HCT116 (cell line): Measurements from ENCODE around the gene SNTG2. TPM values are rescaled to one million over a fixed set of nuclear protein-coding genes. Genes with fewer than 3 reads are reported as not detected.

ENCODE experiments used
- ATAC-seq: fragments of 200-7000 bp; cut with Tn5 transposase; 2 replicates; pipeline ENCODE4 v1.9.1; 2020; ENCODE audit warnings: mild to moderate bottlenecking, moderate library complexity
- BruUV-seq: library from RNA; stranded (reverse); fragments of 400-500 nt; replicated peaks from 2 replicates; lab custom pipeline; 2021; lab: Mats Ljungman, UMichigan
- CTCF ChIA-PET: fragments of 300-600 bp; sonication (Branson Sonifier 250); formaldehyde crosslinking; loops from one replicate; lab custom pipeline; 2021; ENCODE audit warnings: antibody characterized with exemption; lab: Charles Lee
- POLR2A ChIA-PET: fragments of 300-600, 350-600 bp; sonication (Branson Sonifier 250); formaldehyde crosslinking; loops from one replicate; lab custom pipeline; 2021; ENCODE audit warnings: antibody characterized with exemption; lab: Charles Lee
- RAD21 ChIA-PET, 2 experiments: fragments of 300-600 bp; sonication (Branson Sonifier 250); formaldehyde crosslinking; loops; one replicate each; lab custom pipeline; 2023; ENCODE audit warnings: low total read pairs in 2 of 2; ENCODE audit not compliant: uncharacterized antibody in 2 of 2, unreplicated experiment in 2 of 2, low non-redundant PET in 1 of 2; lab: Charles Lee
- DNase-seq: peaks from one replicate; pipeline ENCODE4 v3.0.0-alpha.2; 2010; ENCODE audit warnings: low read depth, low spot score
- H2AFZ ChIP-seq: fragments of 200-600 bp; shearing (Covaris generic), sonication (generic); 2 replicates; pipeline ENCODE4 v1.6.1; 2017; ENCODE audit warnings: low read depth, mixed run types, mixed read lengths, antibody characterized with exemption, low read length; ENCODE audit not compliant: poor library complexity, severe bottlenecking
- H3K27ac ChIP-seq: 2 replicates; pipeline ENCODE4 v1.5.1; 2012; ENCODE audit warnings: low read depth, low read length
- H3K27me3 ChIP-seq: fragments of 200-600 bp; sonication (generic); 2 replicates; pipeline ENCODE4 v1.6.1; 2016; ENCODE audit warnings: mixed run types, low read length, mixed read lengths; ENCODE audit not compliant: insufficient read depth
- H3K36me3 ChIP-seq, 2 experiments: fragments of 200-500 bp in 1 of 2; fragments of 200-600 bp in 1 of 2; sonication (Bioruptor generic) in 1 of 2; sonication (generic) in 1 of 2; 2 replicates each; pipeline versions ENCODE4 v1.5.1 to v1.6.1; 2014 to 2016; ENCODE audit warnings: low read length in 2 of 2, inconsistent platforms in 1 of 2, mixed read lengths in 1 of 2, mixed run types in 1 of 2; ENCODE audit not compliant: insufficient read depth in 2 of 2, control insufficient read depth in 1 of 2
- H3K4me1 ChIP-seq, 2 experiments: fragments of 200-600 bp in 1 of 2; sonication (generic) in 1 of 2; 2 replicates each; pipeline versions ENCODE4 v1.5.1 to v1.6.1; 2012 to 2017; ENCODE audit warnings: low read length in 2 of 2, inconsistent platforms in 1 of 2, mild to moderate bottlenecking in 1 of 2, mixed read lengths in 1 of 2, mixed run types in 1 of 2, moderate library complexity in 1 of 2; ENCODE audit not compliant: insufficient read depth in 2 of 2, control insufficient read depth in 1 of 2
- H3K4me2 ChIP-seq: fragments of 200-600 bp; sonication (generic); 2 replicates; pipeline ENCODE4 v1.6.1; 2017; ENCODE audit warnings: mixed run types, low read length, mixed read lengths
- H3K4me3 ChIP-seq, 2 experiments: fragments of 200-600 bp in 1 of 2; sonication (generic) in 1 of 2; replicated peaks in 1 of 2; 2 replicates each; pipeline ENCODE4 v1.5.1; 2011 to 2016; ENCODE audit warnings: low read length in 2 of 2, control low read depth in 1 of 2, low read depth in 1 of 2, mild to moderate bottlenecking in 1 of 2, mixed read lengths in 1 of 2, mixed run types in 1 of 2
- H3K79me2 ChIP-seq: fragments of 200-600 bp; sonication (generic); 2 replicates; pipeline ENCODE4 v1.6.1; 2017; ENCODE audit warnings: mild to moderate bottlenecking, mixed run types, low read length, moderate library complexity, mixed read lengths; ENCODE audit not compliant: insufficient read depth
- H3K9ac ChIP-seq: fragments of 200-600 bp; sonication (generic); 2 replicates; pipeline ENCODE4 v1.6.1; 2016; ENCODE audit warnings: low read length, mixed read lengths
- H3K9me2 ChIP-seq: fragments of 200-600 bp; sonication (generic), shearing (Covaris generic); 2 replicates; pipeline ENCODE4 v1.6.1; 2017; ENCODE audit warnings: mixed run types, mild to moderate bottlenecking, moderate library complexity; ENCODE audit not compliant: insufficient read depth
- H3K9me3 ChIP-seq, 2 experiments: fragments of 200-500 bp in 1 of 2; fragments of 200-600 bp in 1 of 2; sonication (Bioruptor generic) in 1 of 2; sonication (generic) in 1 of 2; 2 replicates each; pipeline ENCODE4 v1.6.1; 2014 to 2017; ENCODE audit warnings: low read length in 2 of 2, mixed read lengths in 2 of 2, inconsistent platforms in 1 of 2, low read depth in 1 of 2, mild to moderate bottlenecking in 1 of 2, mixed run types in 1 of 2, moderate library complexity in 1 of 2; ENCODE audit not compliant: control insufficient read depth in 1 of 2, insufficient read depth in 1 of 2
- H4K20me1 ChIP-seq: fragments of 200-600 bp; sonication (generic), shearing (Covaris generic); 2 replicates; pipeline ENCODE4 v1.6.1; 2017; ENCODE audit warnings: mixed run types, mild to moderate bottlenecking, moderate library complexity; ENCODE audit not compliant: insufficient read depth
- CEBPB ChIP-seq: IDR thresholded peaks from 2 replicates; pipeline ENCODE4 v1.6.1; 2012; ENCODE audit warnings: low read depth
- ELF1 ChIP-seq: IDR thresholded peaks from 2 replicates; pipeline ENCODE4 v1.6.1; 2012; ENCODE audit warnings: low read depth, borderline replicate concordance
- EZH2 ChIP-seq: fragments of 200-600 bp; sonication (generic); IDR thresholded peaks from 2 replicates; pipeline ENCODE4 v1.6.1; 2017; ENCODE audit warnings: antibody characterized with exemption, mixed run types
- EZH2phosphoT487 ChIP-seq: fragments of 200-600 bp; IDR thresholded peaks from 2 replicates; pipeline ENCODE4 v1.6.1; 2018; ENCODE audit warnings: antibody characterized with exemption, borderline replicate concordance
- POLR2A ChIP-seq: IDR thresholded peaks from 2 replicates; pipeline ENCODE4 v1.7.0; 2011; ENCODE audit warnings: borderline replicate concordance; ENCODE audit not compliant: insufficient read depth, insufficient read length; ENCODE audit errors: extremely low read depth
- POLR2AphosphoS5 ChIP-seq: IDR thresholded peaks from 2 replicates; pipeline ENCODE4 v1.6.1; 2011; ENCODE audit warnings: mild to moderate bottlenecking, low read depth, low read length, moderate library complexity
- SIN3A ChIP-seq: IDR thresholded peaks from 2 replicates; pipeline ENCODE4 v1.6.1; 2012; ENCODE audit warnings: low read depth
- SRF ChIP-seq: IDR thresholded peaks from 2 replicates; pipeline ENCODE4 v1.6.1; 2012; ENCODE audit warnings: low read depth
- YY1 ChIP-seq: IDR thresholded peaks from 2 replicates; pipeline ENCODE4 v1.6.1; 2011; ENCODE audit warnings: low read length, low read depth, moderate library complexity, mild to moderate bottlenecking; ENCODE audit not compliant: insufficient replicate concordance; ENCODE audit errors: extremely low read depth
- ZFX ChIP-seq: fragments of 450-650 bp; IDR thresholded peaks from 2 replicates; pipeline ENCODE4 v1.6.1; 2017
- ZNF274 ChIP-seq: fragments of 200-500 bp; sonication (Bioruptor generic); IDR thresholded peaks from 2 replicates; pipeline ENCODE4 v1.6.1; 2014; ENCODE audit warnings: mild to moderate bottlenecking, low read depth, low read length, inconsistent platforms
- intact Hi-C: fragments of 100-400 bp; cut with micrococcal nuclease; formaldehyde crosslinking; loops from 2 replicates; pipeline ENCODE4 v1.10.0; 2022
- total RNA-seq: library from RNA; stranded (reverse); gene quantifications from one replicate; pipeline ENCODE4 v1.2.1, GENCODE V29; 2021; ENCODE audit not compliant: unreplicated experiment
- TF ChIP-seq, protein P1 (sequence below), 3 experiments: fragments of 200-600 bp in 1 of 3; sonication (generic) in 1 of 3; IDR thresholded peaks in 2 of 3; conservative IDR thresholded peaks in 1 of 3; 2 replicates each; pipeline ENCODE4 v1.5.1; 2012 to 2017; ENCODE audit warnings: low read depth in 2 of 3, low read length in 2 of 3, antibody characterized with exemption in 1 of 3, borderline replicate concordance in 1 of 3, control low read depth in 1 of 3, mild to moderate bottlenecking in 1 of 3, mixed read lengths in 1 of 3, mixed run types in 1 of 3, moderate library complexity in 1 of 3; ENCODE audit not compliant: insufficient read depth in 1 of 3
- TF ChIP-seq, protein P2 (sequence below): IDR thresholded peaks from 2 replicates; pipeline ENCODE4 v1.6.1; 2012

Gene SNTG2
- total RNA-seq, 1 experiment from 2014 or later: not detected

GRCh38 chr2:1070601-1071000 lies 120.0 kb downstream of the SNTG2 start:
- no peak overlapping the region for H3K4me2 ChIP-seq

More at GRCh38 chr2:1070601-1071000, 120.0 kb downstream of the SNTG2 start:
- no peak overlapping the region for H2AFZ ChIP-seq
- H3K4me1 ChIP-seq: no peaks in the 10 kb centered on the region
- H3K79me2 ChIP-seq: no peaks in the 10 kb centered on the region
- H4K20me1 ChIP-seq: no peaks in the 10 kb centered on the region
- TF ChIP-seq YY1: no peak
- no peak for TF ChIP-seq SIN3A
- TF ChIP-seq SRF: no peak
- TF ChIP-seq, protein P1, sequence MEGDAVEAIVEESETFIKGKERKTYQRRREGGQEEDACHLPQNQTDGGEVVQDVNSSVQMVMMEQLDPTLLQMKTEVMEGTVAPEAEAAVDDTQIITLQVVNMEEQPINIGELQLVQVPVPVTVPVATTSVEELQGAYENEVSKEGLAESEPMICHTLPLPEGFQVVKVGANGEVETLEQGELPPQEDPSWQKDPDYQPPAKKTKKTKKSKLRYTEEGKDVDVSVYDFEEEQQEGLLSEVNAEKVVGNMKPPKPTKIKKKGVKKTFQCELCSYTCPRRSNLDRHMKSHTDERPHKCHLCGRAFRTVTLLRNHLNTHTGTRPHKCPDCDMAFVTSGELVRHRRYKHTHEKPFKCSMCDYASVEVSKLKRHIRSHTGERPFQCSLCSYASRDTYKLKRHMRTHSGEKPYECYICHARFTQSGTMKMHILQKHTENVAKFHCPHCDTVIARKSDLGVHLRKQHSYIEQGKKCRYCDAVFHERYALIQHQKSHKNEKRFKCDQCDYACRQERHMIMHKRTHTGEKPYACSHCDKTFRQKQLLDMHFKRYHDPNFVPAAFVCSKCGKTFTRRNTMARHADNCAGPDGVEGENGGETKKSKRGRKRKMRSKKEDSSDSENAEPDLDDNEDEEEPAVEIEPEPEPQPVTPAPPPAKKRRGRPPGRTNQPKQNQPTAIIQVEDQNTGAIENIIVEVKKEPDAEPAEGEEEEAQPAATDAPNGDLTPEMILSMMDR (IDR thresholded peaks at IDR 0.05 in 2 of 3, conservative IDR thresholded peaks at IDR 0.05 in 1 of 3; ENCODE audit: borderline replicate concordance in 1 of 3, insufficient read depth in 1 of 3, low read depth in 2 of 3, low read length in 2 of 3): no peak
- no peak for TF ChIP-seq POLR2A
- TF ChIP-seq ZFX: no peak
- no peak for TF ChIP-seq ELF1
- no peak for TF ChIP-seq CEBPB
- no peak for TF ChIP-seq ZNF274
- TF ChIP-seq EZH2: no peak
- TF ChIP-seq, protein P2, sequence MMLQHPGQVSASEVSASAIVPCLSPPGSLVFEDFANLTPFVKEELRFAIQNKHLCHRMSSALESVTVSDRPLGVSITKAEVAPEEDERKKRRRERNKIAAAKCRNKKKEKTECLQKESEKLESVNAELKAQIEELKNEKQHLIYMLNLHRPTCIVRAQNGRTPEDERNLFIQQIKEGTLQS: no peak
- no peak for TF ChIP-seq EZH2phosphoT487
- no peak for TF ChIP-seq POLR2AphosphoS5
- RAD21 ChIA-PET: no interaction called here
- no peaks in the 10 kb centered on the region for H3K9me2 ChIP-seq
- H3K36me3 ChIP-seq: no peaks in the 10 kb centered on the region
- ATAC-seq: no peak
- CTCF ChIA-PET: no interaction called here
- H3K27me3 ChIP-seq: peaks cover 39% of the 10 kb centered on the region
- no TSS peak for BruUV-seq
- H3K4me3 ChIP-seq: no peak overlapping the region
- no peaks in the 10 kb centered on the region for H3K9me3 ChIP-seq
- no peak overlapping the region for H3K27ac ChIP-seq
- POLR2A ChIA-PET: no interaction called here
- intact Hi-C loops: no loop called here
- H3K9ac ChIP-seq: no peak overlapping the region
- no peak for DNase-seq
